Renal pelvis (tissue), 4 donors: ENCODE measurements around the gene TMEM63C. TPM values are rescaled to one million over a fixed set of nuclear protein-coding genes. Genes with fewer than 3 reads are reported as not detected.
A peak's percentile ranks its signal among the peaks of the same experiment; 100 is the strongest.

ENCODE experiments used
- DNase-seq: peaks from one replicate; pipeline ENCODE4 v3.0.0-alpha.2; 2013
- polyA plus RNA-seq, 3 donors: library from polyadenylated mRNA; unstranded; fragments of 120-200 nt; gene quantifications; one replicate each; pipeline ENCODE4 v1.2.1, GENCODE V29; 2013; ENCODE audit not compliant: insufficient read length in 3 of 3

Gene TMEM63C
- polyA plus RNA-seq, 3 donors = 2.2 to 2.6 (median 2.4) TPM

DNA sequence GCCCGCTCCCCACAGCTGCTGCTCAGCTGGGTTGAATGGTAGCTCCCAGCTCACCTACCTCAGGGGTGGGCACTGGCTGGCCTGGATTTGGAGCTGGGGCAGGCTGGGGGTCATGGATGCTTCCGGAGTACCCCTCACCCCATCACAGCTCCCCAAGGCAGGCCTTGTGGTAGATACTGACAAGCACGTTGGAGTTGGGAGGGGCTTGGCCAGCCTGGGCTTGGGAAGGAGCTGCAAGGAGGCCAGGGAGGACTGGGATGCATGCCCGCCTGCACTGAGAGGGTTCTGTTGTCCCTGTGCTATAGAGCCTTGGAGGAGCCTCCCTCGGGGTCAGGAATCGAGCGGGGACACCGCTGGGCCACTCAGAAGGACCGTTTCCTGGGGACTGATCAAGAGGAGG is 14.2 kb downstream of the TMEM63C start:
- no peak for DNase-seq

GRCh38 chr14:77197988-77198387 is 16.4 kb downstream of the TMEM63C start:
- no peak for DNase-seq

DNA sequence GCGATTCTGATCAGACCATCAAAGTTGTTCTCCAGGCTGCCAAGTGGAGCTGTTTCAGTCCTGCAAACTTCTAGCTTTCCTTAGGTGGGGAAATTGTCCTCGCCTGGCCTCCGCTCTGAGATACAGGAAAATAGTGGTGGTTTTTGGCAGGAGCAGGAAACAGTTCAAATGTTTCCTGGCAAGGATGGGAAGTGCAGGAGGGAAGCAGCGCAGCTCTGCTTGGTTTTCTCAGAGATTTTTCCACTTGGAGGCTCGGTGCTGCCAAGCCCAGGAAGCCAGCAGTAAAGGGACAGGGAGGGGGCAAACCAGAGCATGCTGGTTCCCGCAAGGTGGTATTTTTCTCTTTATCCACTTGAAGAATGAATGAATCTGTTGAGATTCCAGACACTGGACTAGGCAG is 17.0 kb downstream of the TMEM63C start:
- DNase-seq = no peak

DNA sequence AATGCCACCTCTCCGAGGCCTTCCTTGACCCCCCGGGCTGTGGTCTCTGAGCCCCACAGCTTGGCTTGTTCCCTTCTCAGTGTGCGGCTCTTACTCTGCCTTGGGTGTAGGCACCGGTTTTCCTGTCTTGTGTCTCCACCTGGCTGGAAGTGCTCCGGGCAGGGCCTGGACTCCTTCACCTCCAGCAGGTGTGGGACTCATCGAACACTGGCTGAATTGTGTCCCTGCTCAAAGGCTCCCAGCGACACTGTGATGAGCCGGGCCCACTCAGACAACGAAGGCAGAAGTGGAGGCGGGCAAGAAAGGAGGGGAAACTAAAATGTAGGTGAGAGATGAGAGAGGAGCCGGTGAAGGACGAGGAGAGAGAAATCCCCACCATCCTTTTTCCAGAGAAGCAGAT is 18.0 kb downstream of the TMEM63C start:
- DNase-seq = no peak

DNA sequence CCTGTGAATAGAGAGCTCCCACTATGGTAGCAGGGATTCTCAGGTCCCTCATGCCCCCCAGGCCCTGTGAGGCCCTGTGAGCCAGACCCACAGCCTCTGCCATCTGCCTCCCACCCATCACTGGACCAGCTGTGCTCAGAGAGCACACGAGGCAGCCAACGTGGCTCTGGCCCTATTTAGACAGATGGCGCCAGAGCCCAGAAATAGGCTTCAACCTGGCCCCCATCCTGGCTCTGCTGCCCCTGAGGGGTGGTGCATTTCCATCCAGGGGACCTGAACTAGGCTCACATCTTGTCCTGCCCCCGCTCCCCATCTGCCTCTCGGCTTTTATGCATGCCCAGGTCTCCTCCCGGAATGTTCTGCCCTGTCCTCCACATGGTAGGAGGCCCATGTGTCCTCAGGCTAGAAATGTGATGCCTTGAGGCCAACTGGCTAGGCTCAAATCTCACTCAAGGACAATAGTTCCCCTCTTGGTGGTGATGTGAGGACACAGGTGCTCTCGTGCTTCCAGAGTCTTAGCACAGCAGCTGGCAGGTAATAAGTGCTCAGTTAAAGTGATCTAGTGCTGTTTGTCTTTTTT is 18.9 kb downstream of the TMEM63C start:
- no peak for DNase-seq

GRCh38 chr14:77201696-77202095 is 20.1 kb downstream of the TMEM63C start:
- DNase-seq = no peak

GRCh38 chr14:77203611-77204458 is 22.2 kb downstream of the TMEM63C start:
- DNase-seq = no peak

DNA sequence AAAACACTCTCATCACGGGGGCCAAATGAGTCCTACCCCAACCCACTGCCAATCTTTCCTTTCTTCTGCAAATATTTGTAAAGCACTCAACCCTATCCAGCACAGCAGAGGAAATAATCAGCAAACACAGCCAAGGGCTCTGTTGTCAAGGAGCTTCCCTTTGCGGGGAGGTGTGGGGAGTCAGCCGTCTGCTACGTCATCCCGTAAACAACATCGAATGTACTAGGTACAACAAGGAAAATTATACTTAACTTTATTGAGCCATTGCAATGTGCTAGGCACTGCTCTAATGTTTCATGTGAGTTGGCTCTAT is 22.8 kb downstream of the TMEM63C start:
- no peak for DNase-seq

DNA sequence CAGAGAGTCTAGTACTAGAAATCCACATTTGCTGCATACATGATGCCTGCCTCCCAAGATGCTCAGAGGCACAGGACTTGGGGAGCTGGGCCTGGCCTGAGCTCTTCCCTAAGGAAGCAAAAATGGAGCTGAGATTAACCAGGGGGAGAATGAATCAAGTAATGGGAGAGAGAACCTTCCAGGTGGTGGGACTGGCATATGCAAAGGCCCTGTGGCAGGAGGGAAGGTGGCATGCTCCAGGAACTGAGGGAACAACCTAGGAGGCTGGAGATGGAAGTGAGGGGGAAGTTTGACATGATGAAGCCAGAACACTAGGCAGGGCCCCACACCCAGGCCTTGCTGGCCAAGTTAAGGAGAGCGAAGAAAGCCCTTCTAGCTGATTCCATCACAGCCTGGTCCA is 23.3 kb downstream of the TMEM63C start:
- DNase-seq = no peak

DNA sequence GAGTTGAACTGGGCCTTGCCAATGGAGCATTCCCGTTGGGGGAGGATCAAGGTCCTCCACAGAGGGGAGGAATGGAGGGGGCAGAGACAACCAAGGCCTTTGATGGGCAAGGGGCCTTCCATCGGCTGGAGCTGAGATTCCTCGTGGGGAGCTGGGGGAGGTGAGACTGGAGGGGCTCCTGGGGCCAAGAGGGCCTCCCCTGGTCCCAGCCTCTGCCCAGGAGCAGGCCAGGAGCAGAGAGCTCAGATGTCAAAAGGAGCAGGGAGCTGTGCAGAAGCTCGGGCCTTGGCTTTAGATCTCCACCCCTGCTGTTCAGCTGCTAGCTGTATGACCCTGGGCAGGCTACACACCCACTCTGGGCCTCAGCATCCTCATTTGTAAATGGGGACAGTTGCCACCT is 24.0 kb downstream of the TMEM63C start:
- DNase-seq = no peak

DNA sequence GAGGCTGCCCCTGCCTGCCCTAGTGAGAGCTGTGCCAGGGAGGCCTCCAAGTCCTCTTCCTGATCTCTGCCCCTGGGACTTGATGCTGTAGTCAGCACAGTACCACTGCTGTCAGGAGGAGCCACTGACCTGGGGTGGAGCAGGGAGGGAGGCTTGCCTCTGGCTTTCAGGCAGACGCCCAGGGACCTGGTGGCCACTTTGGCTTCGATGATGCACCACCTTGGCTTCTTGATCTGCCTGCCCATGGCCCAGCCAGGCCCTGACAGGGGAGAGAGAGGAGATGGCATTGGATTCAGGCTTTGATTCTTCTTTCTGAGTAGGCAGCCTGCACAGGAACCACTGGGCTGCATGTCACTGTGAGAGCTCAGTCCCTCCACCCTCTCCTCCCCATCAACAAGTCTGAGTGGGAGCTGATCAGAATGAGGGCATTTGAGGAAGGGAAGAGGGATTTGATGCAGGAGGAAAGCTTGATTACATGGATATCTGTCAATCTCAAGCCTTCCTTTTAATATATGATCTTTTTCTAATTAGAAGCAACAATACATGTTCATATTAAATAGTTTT is 24.7 kb downstream of the TMEM63C start:
- no peak for DNase-seq

GRCh38 chr14:77206877-77207389 is 25.3 kb downstream of the TMEM63C start:
- DNase-seq = no peak

- DNase-seq = peak; percentile 87
Measured at GRCh38 chr14:77208291-77208978, 26.8 kb downstream of the TMEM63C start.

DNA sequence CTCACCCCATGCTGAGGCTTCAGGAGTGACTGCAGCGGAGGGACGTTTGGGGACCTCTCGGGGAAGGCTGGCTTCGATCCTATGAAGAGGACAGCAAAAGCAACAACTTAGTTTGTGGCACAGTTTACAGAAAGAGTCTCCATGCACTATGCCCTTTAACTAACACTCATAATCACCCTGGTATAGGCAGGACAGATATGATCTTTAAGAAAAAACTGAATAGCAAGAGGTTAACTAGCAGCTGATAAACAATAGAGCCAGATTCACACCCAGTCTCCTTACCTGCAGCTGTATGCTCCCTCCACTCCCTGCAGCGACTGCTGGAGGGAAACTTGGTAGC is 27.4 kb downstream of the TMEM63C start:
- DNase-seq = no peak

- DNase-seq = no peak
Measured at GRCh38 chr14:77212097-77212870, 30.7 kb downstream of the TMEM63C start.

DNA sequence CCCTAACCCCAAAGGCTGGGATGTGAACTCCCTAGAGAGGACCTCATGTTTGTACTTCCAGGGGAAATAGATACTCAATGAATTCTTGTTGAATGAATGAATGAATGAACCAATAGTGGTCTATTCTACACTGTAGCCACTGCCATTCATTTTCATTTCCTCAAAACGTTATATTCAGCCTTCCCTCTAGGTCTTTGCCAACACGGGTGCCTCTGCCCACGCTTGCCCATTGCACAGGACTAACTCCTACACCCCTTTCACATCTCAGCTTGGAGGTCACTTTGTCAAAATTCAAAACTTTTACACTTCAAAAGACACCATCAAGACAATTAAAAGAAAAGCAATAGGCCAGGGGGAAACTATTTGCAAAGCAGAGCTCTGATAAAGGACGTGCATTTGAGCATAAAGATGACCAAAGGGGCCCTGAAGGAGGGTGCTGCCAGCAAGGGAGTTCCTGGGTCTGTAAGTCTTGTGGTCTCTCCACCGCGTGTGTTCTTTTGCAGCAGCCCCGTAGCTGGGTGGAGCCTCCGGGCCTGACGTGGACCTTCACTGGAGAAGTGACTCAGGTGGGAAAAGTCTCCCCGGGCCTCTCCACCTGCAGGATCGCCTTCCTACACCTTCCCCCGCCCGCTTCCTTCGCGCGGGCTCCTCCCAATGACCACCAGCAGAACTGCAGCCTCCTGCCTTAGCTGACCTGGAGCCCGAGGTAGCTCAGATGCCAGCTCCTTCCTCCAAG is 31.5 kb downstream of the TMEM63C start:
- no peak for DNase-seq

- no peak for DNase-seq
Measured at GRCh38 chr14:77213679-77214016, 32.0 kb downstream of the TMEM63C start.

DNA sequence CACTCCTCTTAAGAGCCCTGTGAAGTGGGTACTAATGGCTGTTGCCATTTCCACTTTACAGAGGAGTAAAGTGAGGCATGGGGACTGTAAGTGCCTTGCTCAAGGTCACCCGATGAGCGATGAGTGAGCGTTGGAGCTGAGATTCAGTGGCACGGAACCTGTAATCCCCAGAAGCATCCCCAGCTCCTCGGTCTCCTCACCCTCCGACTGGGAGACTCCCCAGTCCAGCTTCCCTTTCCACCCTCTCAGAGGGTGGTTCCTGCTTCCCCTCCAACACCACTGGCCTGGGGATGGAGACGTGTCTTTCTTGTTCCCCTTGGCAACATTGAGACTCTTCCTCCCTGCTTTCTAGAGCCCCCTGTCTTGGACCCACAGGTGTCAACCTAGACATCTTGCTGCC is 32.6 kb downstream of the TMEM63C start:
- DNase-seq = no peak

DNA sequence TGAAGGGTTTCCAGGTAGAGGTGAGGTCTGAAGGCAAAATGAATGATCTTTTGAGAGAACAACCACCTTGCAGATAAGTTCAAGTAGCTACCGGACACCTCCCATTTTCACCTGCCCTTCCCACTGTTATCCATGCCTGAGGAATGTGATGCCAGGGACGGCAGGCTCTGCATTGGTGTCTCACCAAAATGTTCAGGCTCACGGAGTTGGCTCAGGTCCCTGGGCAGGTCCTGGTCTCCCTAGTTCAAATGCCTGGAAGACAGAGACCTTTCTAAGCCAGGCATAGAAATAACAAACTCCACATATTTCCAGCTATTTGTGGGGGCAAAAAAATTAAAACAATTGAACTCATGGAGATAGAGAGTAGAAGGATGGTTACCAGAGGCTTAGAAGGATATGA is 36.0 kb downstream of the TMEM63C start:
- no peak for DNase-seq

GRCh38 chr14:77219591-77219990 is 38.0 kb downstream of the TMEM63C start:
- no peak for DNase-seq

DNA sequence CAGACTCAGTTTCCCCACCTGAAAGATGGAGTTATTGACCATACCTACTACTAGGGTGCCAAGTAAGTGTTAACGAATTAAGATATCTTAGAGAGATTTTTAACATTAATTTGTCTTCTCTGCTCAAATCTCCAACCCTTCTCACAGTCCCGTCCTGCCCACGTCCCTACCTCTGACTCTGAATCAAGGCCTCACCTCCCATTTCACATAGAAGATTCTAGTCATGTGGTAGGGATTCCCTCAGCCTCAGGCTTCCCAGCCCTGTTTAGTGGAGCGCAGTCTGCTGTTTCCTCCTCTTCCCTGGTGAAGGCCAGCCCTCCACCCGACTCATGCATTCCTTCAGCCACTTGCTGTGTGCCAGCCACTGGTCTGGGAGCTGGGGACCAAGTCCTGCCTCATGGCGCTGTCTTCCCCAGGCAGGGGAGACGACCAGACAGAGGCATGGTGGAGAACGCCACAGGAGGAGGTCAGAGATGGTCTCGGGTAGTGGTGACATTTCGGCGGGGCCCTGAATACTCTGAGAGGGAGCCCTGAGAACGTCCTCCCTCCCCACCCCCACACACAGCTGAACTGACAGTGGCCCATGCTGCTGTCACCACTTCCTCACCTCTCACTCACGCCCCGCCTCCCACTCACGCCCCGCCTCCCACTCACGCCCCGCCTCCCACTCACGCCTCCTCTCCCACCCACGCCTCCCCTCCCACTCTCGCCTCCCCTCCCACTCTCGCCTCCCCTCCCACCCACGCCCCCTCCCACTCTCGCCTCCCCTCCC is 38.8 kb downstream of the TMEM63C start:
- DNase-seq = no peak
